Left cardiac atrium (tissue), 4 donors: Measurements from ENCODE around the gene KRT33B. TPM values are rescaled to one million over a fixed set of nuclear protein-coding genes. Genes with fewer than 3 reads are reported as not detected.
A peak's percentile ranks its signal among the peaks of the same experiment; 100 is the strongest.

Experiments used
- ATAC-seq, 2 donors: fragments of 200-7000 bp; cut with Tn5 transposase; one replicate each; pipeline ENCODE4 v1.9.1; 2020; ENCODE audit warnings: mild to moderate bottlenecking in 2 of 2, moderate library complexity in 2 of 2
- DNase-seq: peaks from one replicate; pipeline ENCODE4 v3.0.0-alpha.2; 2020
- intact Hi-C, 2 donors: fragments of 100-400 bp; cut with DNase I; formaldehyde crosslinking; loops; one replicate each; pipeline versions ENCODE4 v1.14.1 to v1.15.1; 2022 to 2023
- long read RNA-seq: library from polyadenylated mRNA; unstranded; transcript quantifications from one replicate; pipeline ENCODE4 v2.0.0, GENCODE V29; 2021
- total RNA-seq, 2 donors: library from RNA; stranded (reverse); fragmentation: NEBNext Ultra II Directional; extraction: Animal tissue kit (Norgen Biotek cat#: 25700); gene quantifications; one replicate each; pipeline ENCODE4 v1.2.1, GENCODE V29; 2021
- donor health status: DM: no; HTN: yes; CAD: no.
- donor health status: DM: no; HTN: yes; CAD: no; lungs with severe emphysema.
- donor health status: DM: yes; HTN: yes; CAD: no.
- donor health status: Dilated cardiomyopathy.

Gene KRT33B
- total RNA-seq = not detected
- long read RNA-seq = 0 reads

- intact Hi-C loops = no loop called here
- DNase-seq (no peak), ATAC-seq (no peak)
Measured at GRCh38 chr17:41369713-41370112, at the start of gene KRT33B. Gene KRT33B, minus strand, starts transcription at chr17:41369813. Its CDS starts 63 bp downstream, at chr17:41369750.

GRCh38 chr17:41418116-41418860 lies 48.7 kb upstream of the KRT33B start:
- DNase-seq (no peak), ATAC-seq (no peak)
- intact Hi-C loops = no loop called here

- DNase-seq = no peak
- intact Hi-C loops = no loop called here
- no peak for ATAC-seq
Measured at GRCh38 chr17:41417576-41418015, 48.0 kb upstream of the KRT33B start.

- ATAC-seq (no peak), DNase-seq (no peak)
- intact Hi-C loops = no loop called here
Measured at GRCh38 chr17:41417127-41417526, 47.5 kb upstream of the KRT33B start.

GRCh38 chr17:41416479-41416878 lies 46.9 kb upstream of the KRT33B start:
- ATAC-seq (no peak), DNase-seq (no peak)
- intact Hi-C loops = no loop called here

GRCh38 chr17:41415833-41416335 lies 46.3 kb upstream of the KRT33B start:
- peak in 1 of 2 donors; percentile 90 for ATAC-seq
- intact Hi-C loops = no loop called here
- no peak for DNase-seq

GRCh38 chr17:41415411-41415810 lies 45.8 kb upstream of the KRT33B start:
- DNase-seq (no peak), ATAC-seq (no peak)
- intact Hi-C loops = no loop called here

- DNase-seq = no peak
- ATAC-seq = no peak
- intact Hi-C loops = no loop called here
Measured at GRCh38 chr17:41413982-41414381, 44.4 kb upstream of the KRT33B start.

GRCh38 chr17:41413353-41413957 lies 43.8 kb upstream of the KRT33B start:
- ATAC-seq (no peak), DNase-seq (no peak)
- intact Hi-C loops = no loop called here

GRCh38 chr17:41411072-41411840 lies 41.6 kb upstream of the KRT33B start:
- DNase-seq = no peak
- no peak for ATAC-seq
- intact Hi-C loops = no loop called here

- ATAC-seq (no peak), DNase-seq (no peak)
- intact Hi-C loops = no loop called here
Measured at GRCh38 chr17:41407226-41407625, 37.6 kb upstream of the KRT33B start.

GRCh38 chr17:41406205-41406604 lies 36.6 kb upstream of the KRT33B start:
- ATAC-seq (peak in 1 of 2 donors; percentile 57), DNase-seq (no peak)
- intact Hi-C loops = no loop called here

- DNase-seq = no peak
- peak; percentile 57 to 85 for ATAC-seq
- intact Hi-C loops = no loop called here
Measured at GRCh38 chr17:41404024-41404671, 34.5 kb upstream of the KRT33B start.

- intact Hi-C loops = no loop called here
- ATAC-seq (no peak), DNase-seq (no peak)
Measured at GRCh38 chr17:41403404-41404023, 33.9 kb upstream of the KRT33B start.

- DNase-seq = no peak
- no peak for ATAC-seq
- intact Hi-C loops = no loop called here
Measured at GRCh38 chr17:41402161-41402560, 32.5 kb upstream of the KRT33B start.

- DNase-seq (no peak), ATAC-seq (no peak)
- intact Hi-C loops = no loop called here
Measured at GRCh38 chr17:41396996-41397660, 27.5 kb upstream of the KRT33B start, which contains the start of gene KRT31. Gene KRT31, minus strand, starts transcription at chr17:41397608. Its CDS starts 69 bp downstream, at chr17:41397539.

- intact Hi-C loops = no loop called here
- ATAC-seq (no peak), DNase-seq (no peak)
Measured at GRCh38 chr17:41396340-41396739, 26.7 kb upstream of the KRT33B start.

GRCh38 chr17:41395611-41396010 lies 26.0 kb upstream of the KRT33B start:
- no peak for ATAC-seq
- no peak for DNase-seq
- intact Hi-C loops = no loop called here
